Measurements from ENCODE around the gene TJP3. TPM values are rescaled to one million over a fixed set of nuclear protein-coding genes. Genes with fewer than 3 reads are reported as not detected.

TJP3 gene
- polyA plus RNA-seq, 1 donor from 2014 or later, result 0.15 TPM

GRCh38 chr19:3667037-3667638, 41.0 kb upstream of the TJP3 start:
- Histone ChIP-seq H3K4me2 (ENCODE audit: low read length) (no peak overlapping the region), H2AFZ (ENCODE audit: low read depth, low read length) (no peak overlapping the region), H3K79me2 (replicated peaks; ENCODE audit: insufficient read depth, low read length) (no peaks in the 10 kb centered on the region), H3K27ac (ENCODE audit: low read length) (no peak overlapping the region), H3K9me3 (ENCODE audit: low read length) (no peaks in the 10 kb centered on the region), H4K20me1 (ENCODE audit: insufficient read depth) (no peaks in the 10 kb centered on the region), H3K4me3 (ENCODE audit: low read length) (no peak overlapping the region), H3K9me2 (ENCODE audit: insufficient read depth, low read length) (no peaks in the 10 kb centered on the region), H3F3A (ENCODE audit: insufficient read depth, low read length, poor library complexity, severe bottlenecking) (no peaks in the 10 kb centered on the region), H3K36me3 (ENCODE audit: insufficient read depth, low read length) (no peaks in the 10 kb centered on the region), H3K9ac (ENCODE audit: low read length) (no peak overlapping the region), H3K27me3 (ENCODE audit: insufficient read depth, low read depth, low read length) (no peaks in the 10 kb centered on the region)
- TF ChIP-seq EZH2 (IDR thresholded peaks at IDR 0.05; ENCODE audit: borderline replicate concordance, insufficient read depth, low read length, poor library complexity, severe bottlenecking) (no peak), EP300 (conservative IDR thresholded peaks at IDR 0.05; ENCODE audit: poor library complexity, severe bottlenecking) (no peak), RAD21 (conservative IDR thresholded peaks at IDR 0.05) (no peak), POLR2AphosphoS5 (IDR thresholded peaks at IDR 0.05) (no peak), CTCF (IDR thresholded peaks at IDR 0.05; ENCODE audit: poor library complexity, severe bottlenecking) (no peak), MXI1 (conservative IDR thresholded peaks at IDR 0.05; ENCODE audit: poor library complexity, severe bottlenecking) (no peak), TAF1 (IDR thresholded peaks at IDR 0.05; ENCODE audit: low read depth) (no peak)

- Histone ChIP-seq H3K36me3 (ENCODE audit: insufficient read depth, low read length) (no peaks in the 10 kb centered on the region), H3K4me2 (ENCODE audit: low read length) (no peak overlapping the region), H3K27ac (ENCODE audit: low read length) (no peak overlapping the region), H3K9me2 (ENCODE audit: insufficient read depth, low read length) (no peaks in the 10 kb centered on the region), H2AFZ (ENCODE audit: low read depth, low read length) (no peak overlapping the region), H3K79me2 (replicated peaks; ENCODE audit: insufficient read depth, low read length) (no peaks in the 10 kb centered on the region), H3F3A (ENCODE audit: insufficient read depth, low read length, poor library complexity, severe bottlenecking) (no peaks in the 10 kb centered on the region), H3K27me3 (ENCODE audit: insufficient read depth, low read depth, low read length) (no peaks in the 10 kb centered on the region), H3K9me3 (ENCODE audit: low read length) (no peaks in the 10 kb centered on the region), H3K4me3 (ENCODE audit: low read length) (no peak overlapping the region), H3K9ac (ENCODE audit: low read length) (no peak overlapping the region), H4K20me1 (ENCODE audit: insufficient read depth) (no peaks in the 10 kb centered on the region)
- TF ChIP-seq CTCF (IDR thresholded peaks at IDR 0.05; ENCODE audit: poor library complexity, severe bottlenecking) (no peak), POLR2AphosphoS5 (IDR thresholded peaks at IDR 0.05) (no peak), EZH2 (IDR thresholded peaks at IDR 0.05; ENCODE audit: borderline replicate concordance, insufficient read depth, low read length, poor library complexity, severe bottlenecking) (no peak), MXI1 (conservative IDR thresholded peaks at IDR 0.05; ENCODE audit: poor library complexity, severe bottlenecking) (no peak), REST (IDR thresholded peaks at IDR 0.05; ENCODE audit: borderline replicate concordance) (no peak)
Measured at GRCh38 chr19:3667766-3668165, 40.4 kb upstream of the TJP3 start.

Measured in neural cell (in vitro differentiated cells).